HepG2 (cell line): ENCODE results near the gene ARMC2.

Experiments used
- AGO2 ChIP-seq: fragments of 200-400 bp; formaldehyde crosslinking; optimal IDR thresholded peaks from 2 replicates; pipeline ENCODE3; 2017; ENCODE audit warnings: mild to moderate bottlenecking, low read depth, low read length, moderate library complexity
- NR2F1 ChIP-seq, 2 experiments: fragments of 450-650 bp in 1 of 2; formaldehyde crosslinking in 1 of 2; IDR thresholded peaks; 2 replicates each; pipeline versions ENCODE4 v1.5.0 to v1.6.1; 2016 to 2020; ENCODE audit warnings: mild to moderate bottlenecking in 1 of 2, missing compliant biosample characterization in 1 of 2, missing genetic modification reagents in 1 of 2, moderate library complexity in 1 of 2
- POLR2A ChIP-seq, 2 experiments: IDR thresholded peaks; 2 replicates each; pipeline ENCODE4 v1.6.1; 2011; ENCODE audit warnings: low read depth in 2 of 2, low read length in 2 of 2, mild to moderate bottlenecking in 1 of 2, moderate library complexity in 1 of 2; ENCODE audit not compliant: insufficient read depth in 1 of 2
- RAD21 ChIP-seq: fragments of 450-650 bp; formaldehyde crosslinking; IDR thresholded peaks from 2 replicates; pipeline ENCODE4 v1.5.0; 2020; ENCODE audit warnings: mild to moderate bottlenecking
- ZNF629 ChIP-seq: sonication (generic); formaldehyde crosslinking; conservative IDR thresholded peaks from 2 replicates; pipeline ENCODE4 v1.5.0; 2020; ENCODE audit warnings: missing genetic modification reagents
- TF ChIP-seq, protein P1 (sequence below): sonication (generic); formaldehyde crosslinking; conservative IDR thresholded peaks from 2 replicates; pipeline ENCODE4 v1.8.1; 2023; ENCODE audit warnings: missing genetic modification reagents

DNA sequence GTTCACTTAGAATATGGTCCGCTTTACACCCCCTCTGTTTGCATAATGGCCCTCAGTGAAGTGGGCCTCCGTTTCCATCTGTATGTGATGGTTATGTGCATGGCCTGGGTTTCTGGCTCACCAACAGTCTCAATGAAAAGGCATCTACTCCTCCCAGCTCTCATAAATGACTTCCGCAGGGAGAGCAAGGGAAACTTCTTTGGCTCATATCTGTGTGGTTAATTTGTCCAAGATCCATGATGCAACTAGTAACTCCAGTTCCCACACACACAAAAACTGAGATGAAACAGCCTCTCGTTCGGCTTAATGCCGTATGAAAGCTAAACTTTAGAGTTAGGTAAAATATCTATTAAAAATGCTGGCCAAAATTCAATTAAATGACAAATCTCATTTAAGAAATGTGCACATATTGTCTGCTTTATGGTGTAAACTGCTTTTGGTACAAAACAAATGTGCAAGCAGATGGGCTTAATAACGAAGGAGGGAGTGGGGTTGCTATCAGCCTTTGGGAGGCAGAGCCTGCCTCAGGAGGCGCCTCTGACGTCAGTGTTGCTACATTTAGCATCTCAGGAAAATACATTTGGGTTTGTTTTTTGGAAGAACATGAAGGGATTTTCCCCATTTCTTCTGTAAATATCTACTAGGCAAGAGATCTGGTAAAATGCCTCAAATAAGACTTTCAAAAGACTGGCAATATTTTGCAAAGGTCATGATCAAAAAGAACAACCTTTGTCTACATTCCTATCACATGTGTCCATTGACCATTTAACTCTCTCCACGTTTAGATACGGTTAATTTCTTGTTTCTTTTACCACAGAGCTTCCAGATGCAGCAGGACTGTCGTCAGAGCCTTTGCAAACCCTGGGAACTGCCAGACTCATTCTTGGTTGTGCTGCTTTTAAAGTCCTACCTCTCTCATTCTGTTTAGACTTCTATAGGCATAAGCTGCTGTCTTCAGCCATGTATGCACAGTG lies 96.8 kb downstream of the ARMC2 start:
- TF ChIP-seq ZNF629 (CRISPR knock-in tag): no peak
- TF ChIP-seq, protein P1, sequence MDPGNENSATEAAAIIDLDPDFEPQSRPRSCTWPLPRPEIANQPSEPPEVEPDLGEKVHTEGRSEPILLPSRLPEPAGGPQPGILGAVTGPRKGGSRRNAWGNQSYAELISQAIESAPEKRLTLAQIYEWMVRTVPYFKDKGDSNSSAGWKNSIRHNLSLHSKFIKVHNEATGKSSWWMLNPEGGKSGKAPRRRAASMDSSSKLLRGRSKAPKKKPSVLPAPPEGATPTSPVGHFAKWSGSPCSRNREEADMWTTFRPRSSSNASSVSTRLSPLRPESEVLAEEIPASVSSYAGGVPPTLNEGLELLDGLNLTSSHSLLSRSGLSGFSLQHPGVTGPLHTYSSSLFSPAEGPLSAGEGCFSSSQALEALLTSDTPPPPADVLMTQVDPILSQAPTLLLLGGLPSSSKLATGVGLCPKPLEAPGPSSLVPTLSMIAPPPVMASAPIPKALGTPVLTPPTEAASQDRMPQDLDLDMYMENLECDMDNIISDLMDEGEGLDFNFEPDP (CRISPR knock-in tag): no peak
- no peak for TF ChIP-seq AGO2
- TF ChIP-seq RAD21 (CRISPR knock-in tag): no peak
- no peak for TF ChIP-seq POLR2A (IDR thresholded peaks at IDR 0.05; ENCODE audit: insufficient read depth in 1 of 2, low read depth in 2 of 2, low read length in 2 of 2)
- TF ChIP-seq NR2F1 (CRISPR knock-in tag; IDR thresholded peaks at IDR 0.05): no peak
